Activated CD4-positive, alpha-beta T cell treated with anti-CD3 and anti-CD28 coated beads for 36 hours (primary cell): ENCODE measurements around the gene SBF2. TPM values are rescaled to one million over a fixed set of nuclear protein-coding genes. Genes with fewer than 3 reads are reported as not detected.
A peak's percentile ranks its signal among the peaks of the same experiment; 100 is the strongest.

Experiments used
- ATAC-seq: fragments of 200-7000 bp; cut with Tn5 transposase; one replicate; pipeline ENCODE4 v1.10.0; 2021; ENCODE audit warnings: mild to moderate bottlenecking, moderate library complexity
- CTCF ChIA-PET: fragments of 350-600 bp; sonication (Branson Sonifier 250); formaldehyde crosslinking; loops from one replicate; lab custom pipeline; 2021; ENCODE audit warnings: antibody characterized with exemption; lab: Charles Lee
- POLR2A ChIA-PET: fragments of 350-600 bp; sonication (Branson Sonifier 250); formaldehyde crosslinking; loops from one replicate; lab custom pipeline; 2021; ENCODE audit warnings: antibody characterized with exemption, inconsistent platforms; lab: Charles Lee
- DNase-seq: peaks from one replicate; pipeline ENCODE4 v3.0.0-alpha.2; 2020
- H3K27ac Mint-ChIP-seq: one replicate; pipeline ENCODE4 v1.8.0; 2021; ENCODE audit warnings: mixed read lengths
- H3K27me3 Mint-ChIP-seq: one replicate; pipeline ENCODE4 v1.8.0; 2021; ENCODE audit warnings: mixed read lengths
- H3K36me3 Mint-ChIP-seq: one replicate; pipeline ENCODE4 v1.8.0; 2021; ENCODE audit warnings: low read depth, mixed read lengths
- H3K4me1 Mint-ChIP-seq: one replicate; pipeline ENCODE4 v1.8.0; 2021; ENCODE audit warnings: mixed read lengths
- H3K4me3 Mint-ChIP-seq: one replicate; pipeline ENCODE4 v1.8.0; 2021; ENCODE audit warnings: mild to moderate bottlenecking, moderate library complexity, mixed read lengths
- H3K9me3 Mint-ChIP-seq: one replicate; pipeline ENCODE4 v1.8.0; 2021; ENCODE audit warnings: low read depth, mixed read lengths
- intact Hi-C, 2 experiments: fragments of 100-400 bp; cut with DNase I in 1 of 2; cut with micrococcal nuclease in 1 of 2; formaldehyde crosslinking; loops; one replicate each; pipeline versions ENCODE4 v1.14.2 to v1.15.1; 2022 to 2024; cut with DNase I, micrococcal nuclease
- total RNA-seq, 2 experiments: library from RNA; stranded (reverse); gene quantifications; one replicate each; pipeline ENCODE4 v1.2.3, GENCODE V29; 2021

The SBF2 gene
- total RNA-seq, 2 experiments from 2014 or later = 7.1 to 8.1 TPM

DNA sequence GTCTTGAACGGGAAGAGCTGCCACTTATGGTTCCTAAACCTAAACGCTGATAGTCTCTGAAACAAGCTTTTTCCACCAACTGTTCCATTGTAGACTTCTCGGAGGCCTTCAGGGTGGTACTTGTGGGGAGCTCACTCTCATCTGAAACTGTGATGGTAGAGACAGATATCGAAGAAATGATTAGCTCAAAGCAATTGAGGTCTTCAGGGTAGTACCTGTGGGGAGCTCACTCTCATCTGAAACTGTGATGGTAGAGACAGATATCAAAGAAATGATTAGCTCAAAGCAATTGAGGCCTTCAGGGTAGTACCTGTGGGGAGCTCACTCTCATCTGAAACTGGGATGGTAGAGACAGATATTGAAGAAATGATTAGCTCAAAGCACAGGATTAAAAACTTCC lies 454.5 kb downstream of the SBF2 start:
- no peaks in the 10 kb centered on the region for H3K9me3 Mint-ChIP-seq
- DNase-seq (no peak), ATAC-seq (peak; percentile 4)
- H3K27me3 Mint-ChIP-seq = no peaks in the 10 kb centered on the region
- H3K4me3 Mint-ChIP-seq = no peak overlapping the region
- CTCF ChIA-PET = no interaction called here
- H3K27ac Mint-ChIP-seq = peak overlapping the region; percentile 80
- POLR2A ChIA-PET = no interaction called here
- intact Hi-C loops = no loop called here
- peaks cover 12% of the 10 kb centered on the region for H3K36me3 Mint-ChIP-seq
- H3K4me1 Mint-ChIP-seq = peaks cover 29% of the 10 kb centered on the region

DNA sequence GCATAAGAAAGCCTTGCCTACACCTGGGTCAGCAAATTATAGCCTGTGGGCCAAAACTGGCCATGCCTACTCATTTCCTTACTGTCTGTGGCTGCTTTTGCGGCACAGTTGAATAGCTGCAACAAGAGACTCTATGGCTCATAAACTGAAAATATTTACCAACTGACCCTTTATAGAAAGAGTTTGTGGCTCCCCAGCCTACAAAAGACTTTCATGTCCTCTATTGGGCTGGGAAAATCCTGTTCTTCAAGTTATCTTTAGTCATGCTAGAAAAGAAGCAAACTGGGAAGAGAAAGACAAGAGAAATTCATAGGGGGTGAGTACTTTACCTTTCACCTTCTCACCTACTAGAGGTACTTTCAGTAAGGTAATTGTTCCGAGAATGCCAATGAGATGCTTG lies 455.1 kb downstream of the SBF2 start:
- ChIA-PET POLR2A (no interaction called here), CTCF (no interaction called here)
- Mint-ChIP-seq H3K4me1 (peaks cover 29% of the 10 kb centered on the region), H3K9me3 (no peaks in the 10 kb centered on the region), H3K27ac (peak overlapping the region; percentile 80), H3K4me3 (no peak overlapping the region), H3K27me3 (no peaks in the 10 kb centered on the region), H3K36me3 (peaks cover 12% of the 10 kb centered on the region)
- no peak for DNase-seq
- ATAC-seq = no peak
- intact Hi-C loops = no loop called here

DNA sequence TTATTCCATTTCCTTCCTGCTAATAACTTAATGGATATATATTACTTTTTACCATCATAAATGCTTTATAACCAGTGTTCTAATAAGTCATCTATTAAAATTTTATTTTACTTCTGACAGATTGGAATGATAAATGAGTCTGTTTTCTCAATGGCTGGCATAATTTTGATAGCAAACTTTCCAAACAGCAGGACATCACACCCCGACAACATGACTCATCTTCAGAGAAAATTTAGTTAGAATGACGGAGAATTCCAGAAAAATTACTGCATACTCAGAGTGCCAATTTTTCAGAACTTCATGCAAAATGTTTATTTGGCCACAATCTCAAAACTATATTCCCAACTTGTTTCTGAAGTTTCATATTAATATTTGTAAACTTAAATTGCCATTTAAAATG lies 455.8 kb downstream of the SBF2 start:
- no peak overlapping the region for H3K27ac Mint-ChIP-seq
- H3K9me3 Mint-ChIP-seq = no peaks in the 10 kb centered on the region
- ChIA-PET CTCF (no interaction called here), POLR2A (no interaction called here)
- H3K27me3 Mint-ChIP-seq = no peaks in the 10 kb centered on the region
- peaks cover 12% of the 10 kb centered on the region for H3K36me3 Mint-ChIP-seq
- no peak for DNase-seq
- ATAC-seq = no peak
- H3K4me1 Mint-ChIP-seq = peaks cover 29% of the 10 kb centered on the region
- H3K4me3 Mint-ChIP-seq = no peak overlapping the region
- intact Hi-C loops = no loop called here

DNA sequence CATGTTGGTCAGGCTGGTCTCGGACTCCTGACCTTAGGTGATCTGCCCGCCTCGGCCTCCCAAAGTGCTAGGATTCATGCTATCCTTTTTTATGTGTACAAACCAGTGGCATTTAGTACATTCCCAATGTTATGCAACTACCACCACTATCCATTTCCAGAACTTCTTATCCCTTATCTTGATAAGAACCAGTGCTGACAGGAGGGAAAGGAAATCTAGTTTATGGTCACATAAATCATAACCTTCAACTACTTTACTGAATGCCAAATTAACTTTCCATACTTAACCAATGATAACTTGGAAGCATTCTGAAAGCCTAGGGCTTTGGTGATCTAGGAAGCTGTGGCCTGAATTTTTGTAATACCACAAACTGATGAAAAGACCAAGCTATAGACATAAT lies 459.7 kb downstream of the SBF2 start:
- POLR2A ChIA-PET = no interaction called here
- intact Hi-C loops = no loop called here

DNA sequence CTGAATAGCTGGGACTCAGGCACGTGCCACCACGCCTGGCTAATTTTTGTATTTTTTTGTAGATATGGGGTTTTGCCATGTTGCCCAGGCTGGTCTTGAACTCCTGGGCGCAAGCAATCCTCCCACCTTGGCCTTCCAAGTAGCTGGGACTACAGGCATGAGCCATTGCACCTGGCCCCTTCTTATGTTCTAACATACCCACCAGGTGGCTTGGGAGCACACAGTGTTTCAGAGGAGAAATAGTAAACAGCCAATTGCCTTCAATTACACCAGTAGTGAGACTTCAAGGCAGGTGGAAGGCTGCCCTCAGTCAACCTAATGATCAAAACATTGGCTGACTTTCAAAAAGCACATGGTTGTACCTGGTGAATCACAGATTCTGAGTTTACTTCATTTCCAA lies 462.9 kb downstream of the SBF2 start:
- ChIA-PET CTCF (interaction anchor here (0.7 to 0.8 kb wide), 2 partner anchors 15 to 376 kb away, joined by 3 read pairs; no protein-coding TSS in a partner anchor), POLR2A (interaction anchor here (0.7 kb wide), 1 partner anchor 371 kb away, joined by 3 read pairs; no protein-coding TSS in a partner anchor)
- H3K4me3 Mint-ChIP-seq = no peak overlapping the region
- no peaks in the 10 kb centered on the region for H3K27me3 Mint-ChIP-seq
- ATAC-seq (no peak), DNase-seq (no peak)
- H3K36me3 Mint-ChIP-seq = peaks cover 4% of the 10 kb centered on the region
- H3K9me3 Mint-ChIP-seq = no peaks in the 10 kb centered on the region
- intact Hi-C loops = no loop called here
- H3K27ac Mint-ChIP-seq = no peak overlapping the region
- no peaks in the 10 kb centered on the region for H3K4me1 Mint-ChIP-seq

More for the DNA sequence above, 459.7 kb downstream of the SBF2 start:
- Mint-ChIP-seq H3K27me3 (no peaks in the 10 kb centered on the region), H3K4me1 (peaks cover 6% of the 10 kb centered on the region), H3K9me3 (no peaks in the 10 kb centered on the region), H3K27ac (no peak overlapping the region), H3K36me3 (peaks cover 10% of the 10 kb centered on the region), H3K4me3 (no peak overlapping the region)
- CTCF ChIA-PET = interaction anchor here (0.6 kb wide), 1 partner anchor 12 kb away, joined by 3 read pairs; no protein-coding TSS in a partner anchor
- ATAC-seq (no peak), DNase-seq (no peak)

DNA sequence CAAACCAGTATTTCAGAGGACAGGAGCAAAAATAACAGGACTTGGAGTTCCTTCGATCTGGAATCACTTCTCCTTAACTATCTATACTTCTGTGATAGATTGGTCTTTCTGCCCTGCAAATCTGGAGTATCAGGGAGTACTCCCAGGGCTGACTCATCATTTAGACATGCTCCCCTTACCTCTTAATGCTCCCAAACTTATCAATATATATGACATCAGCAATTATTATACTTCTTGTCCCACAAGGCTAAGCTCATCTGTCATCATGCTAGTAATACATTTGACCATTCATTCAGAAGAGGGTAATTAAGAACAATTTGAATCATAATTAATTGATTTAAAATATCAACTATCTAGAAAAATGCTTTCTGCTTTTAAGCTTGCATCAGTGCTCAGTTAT lies 466.3 kb downstream of the SBF2 start:
- Mint-ChIP-seq H3K36me3 (peaks cover 4% of the 10 kb centered on the region), H3K4me3 (no peak overlapping the region), H3K27ac (no peak overlapping the region), H3K27me3 (no peaks in the 10 kb centered on the region), H3K9me3 (no peaks in the 10 kb centered on the region), H3K4me1 (no peaks in the 10 kb centered on the region)
- ChIA-PET CTCF (interaction anchor here (0.6 to 1.7 kb wide), 4 partner anchors 16 to 580 kb away, joined by 3 to 4 read pairs (median 4); no protein-coding TSS in a partner anchor), POLR2A (interaction anchor here (0.7 kb wide), 1 partner anchor 21 kb away, joined by 3 read pairs; no protein-coding TSS in a partner anchor)
- intact Hi-C loops = no loop called here
- ATAC-seq (no peak), DNase-seq (no peak)

DNA sequence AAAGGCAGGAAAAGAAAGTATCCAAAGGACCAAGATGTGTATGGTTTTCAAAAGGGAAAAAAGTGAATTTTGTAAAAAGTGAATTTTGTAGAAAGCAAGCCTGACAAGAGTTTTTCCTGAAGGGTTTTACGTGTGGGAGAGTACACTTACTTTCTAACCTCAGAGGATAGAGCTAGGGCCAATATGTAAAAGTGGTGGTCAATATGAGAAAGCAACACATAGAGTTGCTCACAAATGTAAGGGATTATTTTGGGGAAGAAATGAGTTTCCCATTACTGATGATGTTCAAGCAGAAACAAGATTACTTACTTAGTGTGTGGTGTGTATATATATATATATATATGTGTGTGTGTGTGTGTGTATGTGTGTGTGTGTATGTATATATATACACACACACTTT lies 467.6 kb downstream of the SBF2 start:
- ChIA-PET POLR2A (no interaction called here), CTCF (no interaction called here)
- Mint-ChIP-seq H3K4me3 (no peak overlapping the region), H3K27me3 (no peaks in the 10 kb centered on the region), H3K27ac (no peak overlapping the region), H3K9me3 (no peaks in the 10 kb centered on the region), H3K36me3 (no peaks in the 10 kb centered on the region), H3K4me1 (no peaks in the 10 kb centered on the region)
- no peak for DNase-seq
- no peak for ATAC-seq
- intact Hi-C loops = no loop called here

DNA sequence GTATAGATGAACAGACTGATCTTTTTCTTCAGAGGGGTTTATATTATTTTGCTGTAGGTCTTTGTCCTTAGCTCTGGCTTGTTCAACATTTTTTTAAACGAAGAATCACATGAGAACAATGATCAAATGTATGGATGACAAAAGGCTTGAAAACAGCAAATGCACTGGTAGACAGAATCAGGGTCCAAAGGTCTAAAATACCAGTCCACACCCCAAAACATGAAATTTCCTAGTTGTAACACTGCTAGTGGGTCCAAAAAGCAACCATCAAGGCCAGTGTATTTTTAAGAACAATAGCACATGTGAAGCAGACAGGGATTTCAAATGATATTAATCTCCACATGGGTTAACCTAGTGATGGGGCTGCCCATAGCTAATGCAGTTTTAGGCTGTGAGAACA lies 468.1 kb downstream of the SBF2 start:
- DNase-seq (no peak), ATAC-seq (no peak)
- intact Hi-C loops = no loop called here
- no peak overlapping the region for H3K27ac Mint-ChIP-seq
- no peaks in the 10 kb centered on the region for H3K9me3 Mint-ChIP-seq
- no peaks in the 10 kb centered on the region for H3K27me3 Mint-ChIP-seq
- no peaks in the 10 kb centered on the region for H3K36me3 Mint-ChIP-seq
- CTCF ChIA-PET = no interaction called here
- POLR2A ChIA-PET = no interaction called here
- no peaks in the 10 kb centered on the region for H3K4me1 Mint-ChIP-seq
- H3K4me3 Mint-ChIP-seq = no peak overlapping the region

DNA sequence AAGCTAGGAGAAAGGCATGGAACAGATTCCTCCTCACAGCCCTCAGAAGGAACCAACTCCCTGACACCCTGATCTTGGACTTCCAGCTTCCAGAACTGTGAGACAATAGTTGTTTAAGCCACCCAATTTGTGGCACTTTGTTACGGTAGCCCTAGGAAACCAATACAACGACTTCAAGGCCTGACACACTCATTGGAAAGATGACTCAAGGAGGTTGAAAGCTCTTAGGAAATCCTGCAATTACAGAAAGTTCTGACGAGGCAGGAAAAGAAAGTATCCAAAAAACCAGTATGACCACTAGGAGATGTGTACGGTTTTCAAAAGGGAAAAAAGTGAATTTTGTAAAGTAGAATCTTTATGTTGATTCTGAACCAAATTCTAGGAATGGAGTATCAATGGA lies 468.7 kb downstream of the SBF2 start:
- H3K4me1 Mint-ChIP-seq = no peaks in the 10 kb centered on the region
- no peak overlapping the region for H3K4me3 Mint-ChIP-seq
- ChIA-PET POLR2A (no interaction called here), CTCF (interaction anchor here (0.8 kb wide), 1 partner anchor 509 kb away, joined by 4 read pairs; no protein-coding TSS in a partner anchor)
- intact Hi-C loops = no loop called here
- H3K9me3 Mint-ChIP-seq = no peaks in the 10 kb centered on the region
- DNase-seq (no peak), ATAC-seq (no peak)
- H3K36me3 Mint-ChIP-seq = no peaks in the 10 kb centered on the region
- H3K27ac Mint-ChIP-seq = no peak overlapping the region
- H3K27me3 Mint-ChIP-seq = no peaks in the 10 kb centered on the region

DNA sequence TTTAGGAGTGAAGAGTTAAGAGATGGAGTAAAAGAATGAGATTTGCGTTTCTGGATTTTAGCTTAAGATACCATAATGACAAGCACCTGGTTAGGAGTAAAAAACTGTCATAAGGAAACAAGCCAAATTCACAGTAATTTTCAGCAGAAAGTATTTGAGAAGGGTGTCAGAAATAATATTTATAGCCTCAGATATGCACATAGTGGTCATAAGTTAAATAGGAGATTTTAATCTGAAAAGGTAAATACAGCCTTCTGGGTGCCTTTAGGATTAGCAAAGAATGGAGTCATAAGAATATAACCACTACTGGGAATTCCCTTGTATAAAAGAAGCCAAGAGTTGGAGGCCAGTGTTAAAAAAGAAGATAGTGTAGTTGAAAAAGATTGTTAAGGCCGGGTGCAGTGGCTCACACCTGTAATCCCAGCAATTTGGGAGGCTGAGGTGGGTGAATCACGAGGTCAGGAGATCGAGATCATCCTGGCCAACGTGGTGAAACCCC lies 470.1 kb downstream of the SBF2 start:
- ATAC-seq (no peak), DNase-seq (no peak)
- Mint-ChIP-seq H3K27ac (no peak overlapping the region), H3K9me3 (no peaks in the 10 kb centered on the region), H3K36me3 (no peaks in the 10 kb centered on the region), H3K4me3 (no peak overlapping the region), H3K27me3 (no peaks in the 10 kb centered on the region), H3K4me1 (no peaks in the 10 kb centered on the region)
- intact Hi-C loops = no loop called here
- ChIA-PET POLR2A (no interaction called here), CTCF (interaction anchor here (0.7 kb wide), 1 partner anchor 497 kb away, joined by 3 read pairs; no protein-coding TSS in a partner anchor)

DNA sequence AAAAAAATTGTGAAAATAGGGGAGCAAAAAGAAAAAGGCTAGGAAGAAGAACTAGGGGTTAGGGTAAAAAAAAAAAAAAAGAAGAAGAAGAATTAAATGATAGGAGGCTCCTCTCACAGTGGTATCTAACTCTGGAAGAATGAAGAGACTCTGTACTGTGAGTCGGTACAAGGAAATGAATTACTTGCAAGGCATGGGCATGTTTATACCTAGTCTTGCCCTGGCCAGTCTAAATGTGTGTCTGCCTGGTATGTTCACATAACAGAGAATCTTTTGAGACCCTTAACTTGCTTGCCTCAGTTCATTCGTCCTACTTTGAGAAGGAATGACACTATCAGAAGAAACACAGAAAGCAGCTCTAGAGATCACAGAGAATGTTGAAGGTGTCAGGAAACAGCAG lies 470.6 kb downstream of the SBF2 start:
- Mint-ChIP-seq H3K4me1 (no peaks in the 10 kb centered on the region), H3K4me3 (no peak overlapping the region), H3K27ac (no peak overlapping the region), H3K27me3 (no peaks in the 10 kb centered on the region), H3K9me3 (no peaks in the 10 kb centered on the region), H3K36me3 (no peaks in the 10 kb centered on the region)
- DNase-seq (no peak), ATAC-seq (no peak)
- ChIA-PET CTCF (interaction anchor here (0.7 kb wide), 2 partner anchors 345 to 497 kb away, joined by 3 to 4 read pairs; no protein-coding TSS in a partner anchor), POLR2A (no interaction called here)
- intact Hi-C loops = no loop called here

DNA sequence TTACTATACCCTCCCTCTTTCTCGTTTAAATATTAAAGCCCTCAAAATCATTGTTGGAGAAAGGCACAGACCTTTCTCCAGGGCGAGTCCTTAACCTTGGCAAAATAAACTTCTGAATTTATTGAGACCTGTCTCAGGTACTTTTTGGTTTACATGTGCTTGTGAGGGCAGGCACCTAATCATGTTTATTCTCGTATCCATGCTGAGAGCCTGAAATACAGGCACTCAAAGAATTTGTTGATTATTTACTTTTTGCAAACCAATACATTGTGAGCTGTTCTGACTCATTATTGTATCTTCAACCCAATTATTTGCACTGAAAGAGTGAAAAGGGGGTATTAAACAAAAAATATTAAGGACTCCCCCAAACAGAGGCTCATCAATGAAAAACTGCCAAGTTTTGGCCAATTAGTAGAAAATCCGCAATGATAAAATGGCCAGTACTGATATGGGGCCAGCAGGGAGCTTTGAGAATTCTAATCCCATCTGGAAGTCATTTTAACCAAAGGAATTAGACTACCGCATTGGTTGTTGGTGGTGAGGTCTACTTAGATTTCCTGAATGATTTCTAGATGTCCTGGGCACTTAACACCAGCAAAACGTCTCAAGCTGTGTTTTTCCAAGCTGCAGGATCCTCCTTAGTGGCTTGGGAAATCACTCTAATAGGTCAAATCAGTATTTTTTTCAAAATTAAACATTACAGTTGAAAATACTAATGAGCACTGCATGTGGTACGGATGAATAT lies 472.8 kb downstream of the SBF2 start:
- CTCF ChIA-PET = interaction anchor here (0.6 to 0.8 kb wide), 2 partner anchors 45 to 76 kb away, joined by 3 read pairs; no protein-coding TSS in a partner anchor

More for the DNA sequence above, 472.8 kb downstream of the SBF2 start:
- intact Hi-C loops = no loop called here
- no peak for ATAC-seq
- no peaks in the 10 kb centered on the region for H3K4me1 Mint-ChIP-seq
- H3K4me3 Mint-ChIP-seq = no peak overlapping the region
- POLR2A ChIA-PET = no interaction called here
- H3K27me3 Mint-ChIP-seq = no peaks in the 10 kb centered on the region
- DNase-seq = no peak
- no peaks in the 10 kb centered on the region for H3K36me3 Mint-ChIP-seq
- no peaks in the 10 kb centered on the region for H3K9me3 Mint-ChIP-seq
- H3K27ac Mint-ChIP-seq = no peak overlapping the region
